Brain microvascular endothelial cell (primary cell): ENCODE data around the gene AGBL5.

Experiments used
- DNase-seq: peaks from one replicate; pipeline ENCODE4 v3.0.0-alpha.2; 2020
- H3K27ac ChIP-seq: fragments of 250-450 bp; sonication (Bioruptor Pico); 2 replicates; pipeline ENCODE4 v1.5.1; 2020; ENCODE audit warnings: mild to moderate bottlenecking, moderate library complexity
- H3K27me3 ChIP-seq: fragments of 250-450 bp; sonication (Bioruptor Pico); replicated peaks from 2 replicates; pipeline ENCODE4 v1.5.1; 2020; ENCODE audit warnings: mild to moderate bottlenecking
- H3K36me3 ChIP-seq: fragments of 250-450 bp; sonication (Bioruptor Pico); replicated peaks from 2 replicates; pipeline ENCODE4 v1.5.1; 2020; ENCODE audit warnings: mild to moderate bottlenecking
- H3K4me3 ChIP-seq: 2 replicates; pipeline ENCODE4 v1.5.1; 2011; ENCODE audit warnings: low read depth, mild to moderate bottlenecking, control low read depth, low read length, moderate library complexity
- CTCF ChIP-seq: IDR thresholded peaks from 2 replicates; pipeline ENCODE4 v1.5.1; 2011; ENCODE audit warnings: low read depth, mild to moderate bottlenecking, moderate library complexity, low read length, control low read depth, inconsistent platforms; ENCODE audit errors: missing control alignments
- in situ Hi-C: cut with HindIII; loops from 2 replicates; pipeline ENCODE4 v1.10.0; 2017; ENCODE audit warnings: low sequenced_read_pairs, low pct_ligation_motif_present

AGBL5 gene

GRCh38 chr2:27019931-27020855 lies 31.3 kb upstream of the AGBL5 start:
- H3K4me3 ChIP-seq = no peak overlapping the region
- TF ChIP-seq CTCF = no peak
- DNase-seq = no peak
- no peak overlapping the region for H3K27ac ChIP-seq
- peaks cover 5% of the 10 kb centered on the region for H3K36me3 ChIP-seq
- in situ Hi-C loops = no loop called here
- H3K27me3 ChIP-seq = no peaks in the 10 kb centered on the region

- DNase-seq = no peak
- no peaks in the 10 kb centered on the region for H3K27me3 ChIP-seq
- no peak overlapping the region for H3K4me3 ChIP-seq
- no peak for TF ChIP-seq CTCF
- no peak overlapping the region for H3K27ac ChIP-seq
- H3K36me3 ChIP-seq = peaks cover 5% of the 10 kb centered on the region
- in situ Hi-C loops = no loop called here
Observed at GRCh38 chr2:27021253-27022049, 30.0 kb upstream of the AGBL5 start.

- in situ Hi-C loops = no loop called here
- no peak for DNase-seq
- Histone ChIP-seq H3K27me3 (no peaks in the 10 kb centered on the region), H3K36me3 (peaks cover 5% of the 10 kb centered on the region), H3K27ac (no peak overlapping the region), H3K4me3 (no peak overlapping the region)
- no peak for TF ChIP-seq CTCF
Observed at GRCh38 chr2:27023740-27024139, 27.7 kb upstream of the AGBL5 start.

- H3K4me3 ChIP-seq = no peak overlapping the region
- H3K36me3 ChIP-seq = peaks cover 5% of the 10 kb centered on the region
- no peaks in the 10 kb centered on the region for H3K27me3 ChIP-seq
- DNase-seq = no peak
- in situ Hi-C loops = no loop called here
- peak; percentile 48 for TF ChIP-seq CTCF
- no peak overlapping the region for H3K27ac ChIP-seq
Observed at GRCh38 chr2:27024188-27024587, 27.3 kb upstream of the AGBL5 start.

GRCh38 chr2:27024812-27025211 lies 26.7 kb upstream of the AGBL5 start:
- no peak overlapping the region for H3K4me3 ChIP-seq
- in situ Hi-C loops = no loop called here
- no peak for TF ChIP-seq CTCF
- H3K27me3 ChIP-seq = no peaks in the 10 kb centered on the region
- peaks cover 5% of the 10 kb centered on the region for H3K36me3 ChIP-seq
- DNase-seq = no peak
- H3K27ac ChIP-seq = no peak overlapping the region
